MM.1S (cell line): ENCODE data around the gene SLC26A8.

ENCODE experiments used
- DNase-seq: peaks from one replicate; pipeline ENCODE4 v3.0.0-alpha.2; 2015
- H2AFZ ChIP-seq: fragments of 300-600 bp; sonication (generic); 2 replicates; pipeline ENCODE4 v1.6.0; 2016; ENCODE audit warnings: antibody characterized with exemption, low read length
- H3F3A ChIP-seq: fragments of 300-600 bp; sonication (generic); 2 replicates; pipeline ENCODE4 v1.6.1; 2016; ENCODE audit warnings: mild to moderate bottlenecking, antibody characterized with exemption, low read length, moderate library complexity, mixed read lengths; ENCODE audit not compliant: insufficient read depth
- H3K27ac ChIP-seq: fragments of 300-600 bp; sonication (generic); 2 replicates; pipeline ENCODE4 v1.5.1; 2016; ENCODE audit warnings: mild to moderate bottlenecking, low read length
- H3K27me3 ChIP-seq: fragments of 300-600 bp; sonication (generic); replicated peaks from 2 replicates; pipeline ENCODE4 v1.6.0; 2016; ENCODE audit warnings: low read length; ENCODE audit not compliant: insufficient read depth
- H3K36me3 ChIP-seq: fragments of 300-600 bp; sonication (generic); replicated peaks from 2 replicates; pipeline ENCODE4 v1.6.1; 2016; ENCODE audit warnings: mild to moderate bottlenecking, low read length, mixed read lengths; ENCODE audit not compliant: insufficient read depth
- H3K4me1 ChIP-seq: fragments of 300-600 bp; sonication (generic); 2 replicates; pipeline ENCODE4 v1.6.1; 2016; ENCODE audit warnings: low read length, mixed read lengths
- H3K4me2 ChIP-seq: fragments of 300-600 bp; sonication (generic); 2 replicates; pipeline ENCODE4 v1.6.0; 2016; ENCODE audit warnings: low read depth, low read length
- H3K4me3 ChIP-seq: fragments of 300-600 bp; sonication (generic); 2 replicates; pipeline ENCODE4 v1.5.1; 2016; ENCODE audit warnings: low read length, mixed read lengths
- H3K79me2 ChIP-seq: fragments of 300-600 bp; sonication (generic); 2 replicates; pipeline ENCODE4 v1.6.1; 2016; ENCODE audit warnings: mixed run types, low read length, mixed read lengths
- H3K9ac ChIP-seq: fragments of 300-600 bp; sonication (generic); 2 replicates; pipeline ENCODE4 v1.6.1; 2016; ENCODE audit warnings: low read length, mixed read lengths
- H3K9me2 ChIP-seq: fragments of 300-600 bp; sonication (generic); replicated peaks from 2 replicates; pipeline ENCODE4 v1.6.1; 2016; ENCODE audit warnings: mild to moderate bottlenecking, low read length, mixed read lengths; ENCODE audit not compliant: insufficient read depth
- H3K9me3 ChIP-seq: fragments of 300-600 bp; sonication (generic); replicated peaks from 2 replicates; pipeline ENCODE4 v1.6.1; 2016; ENCODE audit warnings: mild to moderate bottlenecking, low read length, mixed read lengths; ENCODE audit not compliant: insufficient read depth
- H4K20me1 ChIP-seq: fragments of 300-600 bp; sonication (generic); 2 replicates; pipeline ENCODE4 v1.6.1; 2016; ENCODE audit warnings: mild to moderate bottlenecking, low read length, moderate library complexity, mixed read lengths; ENCODE audit not compliant: insufficient read depth
- EZH2 ChIP-seq: fragments of 300-600 bp; sonication (generic); optimal IDR thresholded peaks from 2 replicates; pipeline ENCODE3; 2017; ENCODE audit warnings: low read depth, mild to moderate bottlenecking, antibody characterized with exemption, low read length, mixed read lengths
- EZH2phosphoT487 ChIP-seq: fragments of 300-600 bp; sonication (generic); IDR thresholded peaks from 2 replicates; pipeline ENCODE4 v1.6.1; 2018; ENCODE audit warnings: antibody characterized with exemption, low read length
- TF ChIP-seq, protein P1 (sequence below): fragments of 300-600 bp; sonication (generic); IDR thresholded peaks from 2 replicates; pipeline ENCODE4 v1.5.1; 2016; ENCODE audit warnings: antibody characterized with exemption, low read length, mixed read lengths

Gene SLC26A8

GRCh38 chr6:36023996-36024795, at the start of gene SLC26A8:
Gene SLC26A8, minus strand, starts transcription at chr6:36024641. Its CDS starts 4,934 bp downstream, at chr6:36019707.
- H2AFZ ChIP-seq = no peak within 1 kb of the TSS
- H3K79me2 ChIP-seq = peaks cover 14% of the 10 kb centered on the region
- H4K20me1 ChIP-seq = no peaks in the 10 kb centered on the region
- H3K4me2 ChIP-seq = no peak within 1 kb of the TSS
- TF ChIP-seq EZH2phosphoT487 (no peak), EZH2 (no peak)
- H3K9ac ChIP-seq = no peak within 1 kb of the TSS
- H3K27me3 ChIP-seq = no peaks in the 10 kb centered on the region
- H3F3A ChIP-seq = no peaks in the 10 kb centered on the region
- no peak within 1 kb of the TSS for H3K4me3 ChIP-seq
- H3K27ac ChIP-seq = no peak within 1 kb of the TSS
- H3K4me1 ChIP-seq = no peaks in the 10 kb centered on the region
- H3K9me2 ChIP-seq = no peaks in the 10 kb centered on the region
- no peaks in the 10 kb centered on the region for H3K9me3 ChIP-seq
- DNase-seq = no peak
- H3K36me3 ChIP-seq = no peaks in the 10 kb centered on the region

GRCh38 chr6:36073587-36073986, 49.1 kb upstream of the SLC26A8 start:
- Histone ChIP-seq H2AFZ (no peak overlapping the region), H3K9me2 (no peaks in the 10 kb centered on the region), H3K27me3 (no peaks in the 10 kb centered on the region), H3K27ac (no peak overlapping the region), H3K36me3 (0 out of 2 replicates have a peak, but pooled peaks cover 2% of the 10 kb centered on the region), H3K4me2 (no peak overlapping the region), H3K9me3 (no peaks in the 10 kb centered on the region), H3F3A (no peaks in the 10 kb centered on the region), H3K4me3 (no peak overlapping the region), H3K9ac (no peak overlapping the region), H3K79me2 (peaks cover 27% of the 10 kb centered on the region), H3K4me1 (no peaks in the 10 kb centered on the region), H4K20me1 (no peaks in the 10 kb centered on the region)
- TF ChIP-seq, protein P1, sequence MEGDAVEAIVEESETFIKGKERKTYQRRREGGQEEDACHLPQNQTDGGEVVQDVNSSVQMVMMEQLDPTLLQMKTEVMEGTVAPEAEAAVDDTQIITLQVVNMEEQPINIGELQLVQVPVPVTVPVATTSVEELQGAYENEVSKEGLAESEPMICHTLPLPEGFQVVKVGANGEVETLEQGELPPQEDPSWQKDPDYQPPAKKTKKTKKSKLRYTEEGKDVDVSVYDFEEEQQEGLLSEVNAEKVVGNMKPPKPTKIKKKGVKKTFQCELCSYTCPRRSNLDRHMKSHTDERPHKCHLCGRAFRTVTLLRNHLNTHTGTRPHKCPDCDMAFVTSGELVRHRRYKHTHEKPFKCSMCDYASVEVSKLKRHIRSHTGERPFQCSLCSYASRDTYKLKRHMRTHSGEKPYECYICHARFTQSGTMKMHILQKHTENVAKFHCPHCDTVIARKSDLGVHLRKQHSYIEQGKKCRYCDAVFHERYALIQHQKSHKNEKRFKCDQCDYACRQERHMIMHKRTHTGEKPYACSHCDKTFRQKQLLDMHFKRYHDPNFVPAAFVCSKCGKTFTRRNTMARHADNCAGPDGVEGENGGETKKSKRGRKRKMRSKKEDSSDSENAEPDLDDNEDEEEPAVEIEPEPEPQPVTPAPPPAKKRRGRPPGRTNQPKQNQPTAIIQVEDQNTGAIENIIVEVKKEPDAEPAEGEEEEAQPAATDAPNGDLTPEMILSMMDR = no peak
- no peak for TF ChIP-seq EZH2
- no peak for TF ChIP-seq EZH2phosphoT487
- DNase-seq = no peak

DNA sequence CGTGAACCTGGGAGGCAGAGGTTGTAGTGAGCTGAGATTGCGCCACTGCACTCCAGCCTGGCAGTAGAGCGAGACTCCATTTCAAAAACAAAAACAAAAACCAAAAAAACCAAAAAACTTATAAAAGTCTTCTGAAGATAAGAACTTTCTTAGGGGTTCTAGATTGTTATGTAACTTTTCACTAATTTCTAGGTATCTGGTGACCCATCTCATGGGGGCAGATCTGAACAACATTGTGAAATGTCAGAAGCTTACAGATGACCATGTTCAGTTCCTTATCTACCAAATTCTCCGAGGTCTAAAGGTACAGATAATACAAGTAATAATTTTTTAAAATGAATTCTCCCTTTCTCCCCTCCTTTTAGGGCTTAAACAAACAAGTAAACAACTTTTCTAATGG, 48.2 kb upstream of the SLC26A8 start:
- TF ChIP-seq EZH2 (no peak), EZH2phosphoT487 (no peak)
- TF ChIP-seq, protein P1 = no peak
- H3K9ac ChIP-seq = no peak overlapping the region
- H2AFZ ChIP-seq = no peak overlapping the region
- peaks cover 1% of the 10 kb centered on the region; the same call in 1 of the 2 replicates for H4K20me1 ChIP-seq
- H3K9me2 ChIP-seq = no peaks in the 10 kb centered on the region
- H3K36me3 ChIP-seq = 0 out of 2 replicates have a peak, but pooled peaks cover 2% of the 10 kb centered on the region
- no peaks in the 10 kb centered on the region for H3K27me3 ChIP-seq
- no peak overlapping the region for H3K27ac ChIP-seq
- DNase-seq = no peak
- no peaks in the 10 kb centered on the region for H3K9me3 ChIP-seq
- peaks cover 36% of the 10 kb centered on the region for H3K79me2 ChIP-seq
- H3K4me3 ChIP-seq = no peak overlapping the region
- H3K4me1 ChIP-seq = no peaks in the 10 kb centered on the region
- no peak overlapping the region for H3K4me2 ChIP-seq
- no peaks in the 10 kb centered on the region for H3F3A ChIP-seq

DNA sequence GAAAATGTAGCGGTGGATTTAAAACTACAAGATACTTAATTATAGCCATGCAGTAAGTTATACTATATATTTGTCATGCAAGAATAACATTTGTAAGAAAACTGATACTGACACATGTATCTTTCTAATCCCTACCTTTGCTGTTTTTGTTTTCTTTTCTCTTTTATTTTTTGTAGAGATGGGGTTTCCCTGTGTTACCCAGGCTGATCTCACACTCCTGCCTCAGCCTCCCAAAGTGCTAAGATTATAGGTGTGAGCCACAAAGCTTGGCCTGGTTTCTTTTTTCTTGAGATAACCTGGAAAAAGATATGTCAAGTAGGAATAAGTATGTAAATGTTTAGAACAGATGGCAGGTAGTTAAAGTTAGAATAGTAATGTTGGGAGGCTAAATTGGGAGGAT, 47.3 kb upstream of the SLC26A8 start:
- Histone ChIP-seq H3K4me1 (no peaks in the 10 kb centered on the region), H3K79me2 (peaks cover 45% of the 10 kb centered on the region), H2AFZ (no peak overlapping the region), H3F3A (no peaks in the 10 kb centered on the region), H3K9ac (no peak overlapping the region), H3K36me3 (0 out of 2 replicates have a peak, but pooled peaks cover 2% of the 10 kb centered on the region), H4K20me1 (peaks cover 6% of the 10 kb centered on the region; the same call in 1 of the 2 replicates), H3K9me2 (no peaks in the 10 kb centered on the region), H3K27ac (no peak overlapping the region), H3K4me3 (no peak overlapping the region), H3K4me2 (no peak overlapping the region), H3K27me3 (no peaks in the 10 kb centered on the region), H3K9me3 (no peaks in the 10 kb centered on the region)
- TF ChIP-seq, protein P1 = no peak
- TF ChIP-seq EZH2 = no peak
- no peak for TF ChIP-seq EZH2phosphoT487
- no peak for DNase-seq
